GM10847 (cell line): Measurements from ENCODE around the gene OR51I2.

ENCODE experiments used
- POLR2A ChIP-seq: IDR thresholded peaks from 2 replicates; pipeline ENCODE4 v1.6.1; 2011; ENCODE audit not compliant: insufficient read length; ENCODE audit errors: extremely low read depth

The OR51I2 gene

DNA sequence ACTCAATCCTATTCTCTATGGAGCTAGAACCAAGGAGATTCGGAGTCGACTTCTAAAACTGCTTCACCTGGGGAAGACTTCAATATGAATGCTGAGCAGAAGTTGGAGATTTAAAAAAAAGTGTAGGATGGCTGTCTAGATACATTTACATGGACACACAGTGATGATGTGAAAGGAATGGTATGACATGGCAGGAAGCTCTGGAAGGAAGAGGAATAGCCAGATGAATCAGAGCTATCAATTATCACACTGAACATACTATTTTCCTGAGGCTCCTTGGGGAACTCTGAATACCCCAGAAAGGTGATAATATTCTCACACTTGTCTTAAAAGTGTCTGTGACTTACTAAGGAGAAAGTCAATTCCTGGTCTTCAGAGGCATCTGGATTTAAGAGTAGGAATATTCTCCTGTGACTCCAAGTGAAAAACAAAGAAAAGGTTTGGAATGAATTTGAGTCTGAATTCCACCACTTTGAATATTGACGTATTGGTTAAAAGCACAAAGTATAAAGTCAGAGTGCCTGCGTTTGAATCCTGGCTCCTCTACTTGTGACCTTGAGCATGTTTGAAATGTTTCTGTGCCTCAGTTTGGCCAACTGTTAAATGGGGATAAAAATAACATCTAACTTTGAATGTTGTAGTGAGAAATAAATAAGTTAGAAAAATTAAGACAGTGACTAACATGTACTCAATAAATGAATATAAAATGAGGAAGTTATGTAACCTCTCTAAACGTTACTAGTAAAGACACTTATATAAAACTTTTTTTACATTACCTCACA lies 40.6 kb downstream of the OR51I2 start:
- no peak for TF ChIP-seq POLR2A

DNA sequence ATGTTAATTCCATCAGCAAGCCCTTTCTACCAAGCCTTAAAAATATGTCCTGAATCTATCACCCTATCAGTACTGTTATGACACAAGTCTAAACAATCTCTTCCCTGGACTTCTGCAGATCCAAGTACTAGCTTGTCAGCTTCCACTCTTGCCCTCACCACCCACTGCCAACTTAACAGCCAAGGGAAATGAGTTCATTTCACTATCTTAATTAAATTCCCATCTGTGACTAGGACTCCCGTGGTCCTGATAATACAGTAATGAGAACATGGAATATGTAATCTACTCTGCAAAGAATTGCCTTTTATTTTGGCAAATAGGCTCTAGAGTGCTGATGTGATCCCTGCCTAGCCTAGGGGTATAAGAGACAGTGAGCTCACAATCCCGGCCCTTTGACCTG lies 50.5 kb downstream of the OR51I2 start:
- no peak for TF ChIP-seq POLR2A

DNA sequence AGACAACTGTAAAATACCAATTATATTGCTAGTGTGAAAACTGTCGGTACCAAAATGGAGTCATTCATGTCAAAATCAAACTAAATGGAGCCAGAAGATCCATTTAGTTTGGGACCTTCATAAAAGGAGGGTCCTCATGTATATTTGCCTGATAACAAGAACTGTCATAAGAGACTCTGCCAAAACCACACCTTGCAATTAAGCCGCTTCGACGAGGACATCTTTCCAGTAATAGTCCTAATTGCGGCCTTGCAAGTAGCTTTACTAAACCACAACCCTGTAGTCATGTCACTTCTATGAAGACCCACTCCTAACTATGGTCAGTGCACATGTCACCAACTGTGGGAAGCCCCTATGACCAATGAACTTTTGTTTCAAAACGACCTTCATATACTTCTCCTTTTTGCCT lies 51.3 kb downstream of the OR51I2 start:
- TF ChIP-seq POLR2A = no peak

DNA sequence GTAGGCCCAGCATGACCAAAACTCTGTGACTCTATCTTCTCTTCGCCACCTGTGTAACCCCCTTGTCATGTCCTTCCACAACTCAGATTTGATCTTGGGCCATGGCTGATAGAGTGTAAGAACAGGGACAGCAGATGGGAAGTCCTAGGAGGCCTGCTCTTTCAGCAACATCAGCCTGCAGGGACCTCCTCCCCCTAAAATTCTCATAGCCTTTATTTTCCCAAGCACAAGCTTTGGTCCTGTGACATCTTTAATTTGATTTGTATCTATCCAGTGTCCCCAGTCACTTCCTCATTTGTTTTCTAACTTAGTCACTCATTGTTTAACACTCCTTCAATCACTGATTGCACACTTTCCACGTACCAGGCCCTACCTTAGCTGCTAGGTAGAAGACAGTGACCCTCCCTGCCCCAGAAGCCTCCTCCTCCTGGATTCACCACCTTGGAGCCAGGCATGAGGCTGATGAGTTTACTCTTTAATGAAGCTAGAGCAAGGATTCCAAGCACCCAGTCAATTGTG lies 55.3 kb downstream of the OR51I2 start:
- no peak for TF ChIP-seq POLR2A

DNA sequence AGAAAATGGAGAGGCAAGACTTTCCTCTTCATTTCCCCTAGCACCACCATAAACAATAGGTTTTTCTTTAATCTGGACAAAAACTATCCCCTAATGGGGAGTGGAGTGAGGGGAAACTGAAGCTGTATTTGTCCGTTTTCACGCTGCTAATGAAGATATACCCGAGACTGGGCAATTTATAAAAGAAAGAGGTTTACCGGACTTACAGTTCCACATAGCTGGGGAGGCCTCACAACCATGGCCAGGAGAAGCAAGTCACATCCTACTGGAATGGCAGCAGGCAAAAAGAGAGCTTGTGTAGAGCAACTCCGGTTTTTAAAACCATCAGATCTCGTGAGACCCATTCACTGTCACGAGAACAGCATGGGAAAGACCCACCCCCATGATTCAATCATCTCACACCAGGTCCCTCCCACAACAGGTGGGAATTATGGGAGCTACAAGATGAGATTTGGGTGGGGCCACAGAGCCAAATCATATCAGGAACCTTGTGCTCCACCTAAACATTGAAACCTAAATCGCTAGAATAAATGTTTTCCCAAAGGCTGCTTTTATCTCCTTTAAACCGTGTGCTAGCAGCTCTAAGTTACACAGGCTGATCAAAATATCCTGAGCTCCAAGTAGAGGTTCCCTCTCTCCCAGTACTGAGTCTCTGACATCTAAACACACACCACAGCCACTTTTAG lies 56.4 kb downstream of the OR51I2 start:
- no peak for TF ChIP-seq POLR2A
